ENCODE measurements around the gene RBFOX2.

DNA sequence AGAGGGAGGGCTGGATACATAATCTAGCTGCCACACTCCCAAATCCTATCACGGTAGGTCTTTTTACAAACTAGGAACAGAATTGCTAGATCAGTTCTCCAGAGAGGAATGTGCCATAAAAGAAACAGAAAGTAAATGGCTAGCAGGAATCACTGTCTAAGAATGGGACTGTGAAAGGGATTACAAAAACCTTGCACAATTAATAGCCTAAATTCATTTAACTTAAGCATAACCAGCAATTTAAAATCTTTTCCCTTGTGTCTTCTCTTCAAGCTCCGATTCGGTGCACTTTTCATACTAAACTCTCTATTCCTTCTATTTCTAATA is 275.8 kb downstream of the RBFOX2 start:
- TF ChIP-seq TCF7L2 (IDR thresholded peaks at IDR 0.05; ENCODE audit: low read depth, low read length) (no peak), SIN3A (IDR thresholded peaks at IDR 0.05; ENCODE audit: borderline replicate concordance, insufficient read depth, low read depth, low read length) (no peak)
- TF ChIP-seq, protein P1, sequence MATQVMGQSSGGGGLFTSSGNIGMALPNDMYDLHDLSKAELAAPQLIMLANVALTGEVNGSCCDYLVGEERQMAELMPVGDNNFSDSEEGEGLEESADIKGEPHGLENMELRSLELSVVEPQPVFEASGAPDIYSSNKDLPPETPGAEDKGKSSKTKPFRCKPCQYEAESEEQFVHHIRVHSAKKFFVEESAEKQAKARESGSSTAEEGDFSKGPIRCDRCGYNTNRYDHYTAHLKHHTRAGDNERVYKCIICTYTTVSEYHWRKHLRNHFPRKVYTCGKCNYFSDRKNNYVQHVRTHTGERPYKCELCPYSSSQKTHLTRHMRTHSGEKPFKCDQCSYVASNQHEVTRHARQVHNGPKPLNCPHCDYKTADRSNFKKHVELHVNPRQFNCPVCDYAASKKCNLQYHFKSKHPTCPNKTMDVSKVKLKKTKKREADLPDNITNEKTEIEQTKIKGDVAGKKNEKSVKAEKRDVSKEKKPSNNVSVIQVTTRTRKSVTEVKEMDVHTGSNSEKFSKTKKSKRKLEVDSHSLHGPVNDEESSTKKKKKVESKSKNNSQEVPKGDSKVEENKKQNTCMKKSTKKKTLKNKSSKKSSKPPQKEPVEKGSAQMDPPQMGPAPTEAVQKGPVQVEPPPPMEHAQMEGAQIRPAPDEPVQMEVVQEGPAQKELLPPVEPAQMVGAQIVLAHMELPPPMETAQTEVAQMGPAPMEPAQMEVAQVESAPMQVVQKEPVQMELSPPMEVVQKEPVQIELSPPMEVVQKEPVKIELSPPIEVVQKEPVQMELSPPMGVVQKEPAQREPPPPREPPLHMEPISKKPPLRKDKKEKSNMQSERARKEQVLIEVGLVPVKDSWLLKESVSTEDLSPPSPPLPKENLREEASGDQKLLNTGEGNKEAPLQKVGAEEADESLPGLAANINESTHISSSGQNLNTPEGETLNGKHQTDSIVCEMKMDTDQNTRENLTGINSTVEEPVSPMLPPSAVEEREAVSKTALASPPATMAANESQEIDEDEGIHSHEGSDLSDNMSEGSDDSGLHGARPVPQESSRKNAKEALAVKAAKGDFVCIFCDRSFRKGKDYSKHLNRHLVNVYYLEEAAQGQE (IDR thresholded peaks at IDR 0.05; ENCODE audit: insufficient read depth in 1 of 2, low read depth in 2 of 2, low read length in 1 of 2) = no peak
- TF ChIP-seq, protein P2, sequence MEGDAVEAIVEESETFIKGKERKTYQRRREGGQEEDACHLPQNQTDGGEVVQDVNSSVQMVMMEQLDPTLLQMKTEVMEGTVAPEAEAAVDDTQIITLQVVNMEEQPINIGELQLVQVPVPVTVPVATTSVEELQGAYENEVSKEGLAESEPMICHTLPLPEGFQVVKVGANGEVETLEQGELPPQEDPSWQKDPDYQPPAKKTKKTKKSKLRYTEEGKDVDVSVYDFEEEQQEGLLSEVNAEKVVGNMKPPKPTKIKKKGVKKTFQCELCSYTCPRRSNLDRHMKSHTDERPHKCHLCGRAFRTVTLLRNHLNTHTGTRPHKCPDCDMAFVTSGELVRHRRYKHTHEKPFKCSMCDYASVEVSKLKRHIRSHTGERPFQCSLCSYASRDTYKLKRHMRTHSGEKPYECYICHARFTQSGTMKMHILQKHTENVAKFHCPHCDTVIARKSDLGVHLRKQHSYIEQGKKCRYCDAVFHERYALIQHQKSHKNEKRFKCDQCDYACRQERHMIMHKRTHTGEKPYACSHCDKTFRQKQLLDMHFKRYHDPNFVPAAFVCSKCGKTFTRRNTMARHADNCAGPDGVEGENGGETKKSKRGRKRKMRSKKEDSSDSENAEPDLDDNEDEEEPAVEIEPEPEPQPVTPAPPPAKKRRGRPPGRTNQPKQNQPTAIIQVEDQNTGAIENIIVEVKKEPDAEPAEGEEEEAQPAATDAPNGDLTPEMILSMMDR (IDR thresholded peaks at IDR 0.05) = no peak

Data from Panc1 (cell line).